ENCODE results near the gene VAMP4.

The VAMP4 gene

DNA sequence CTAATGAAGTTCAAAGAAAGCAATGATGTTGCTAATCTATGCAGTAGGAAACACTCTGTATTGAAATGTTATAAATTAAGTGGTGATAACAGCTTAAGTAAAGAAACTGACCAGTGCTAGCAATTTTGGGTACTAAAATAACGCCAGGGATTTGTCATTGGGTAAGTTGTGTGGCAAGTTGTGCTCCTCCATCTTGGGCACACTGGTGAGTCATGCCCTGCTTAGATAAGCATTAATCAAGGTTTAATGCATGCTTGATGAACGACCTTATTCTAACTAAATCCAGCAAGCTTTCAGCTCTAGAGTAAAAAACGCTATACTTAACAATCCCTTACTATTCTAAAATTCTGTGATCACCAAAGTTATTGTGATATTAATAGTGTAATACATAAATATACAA is 25.2 kb downstream of the VAMP4 start:
- H3K27ac ChIP-seq = no peak overlapping the region
- peaks cover 23% of the 10 kb centered on the region for H3K36me3 ChIP-seq
- H3K4me3 ChIP-seq (ENCODE audit: low read depth in 1 of 2, low read length in 1 of 2) = no peak overlapping the region
- H3K4me1 ChIP-seq (ENCODE audit: control insufficient read depth in 1 of 2, insufficient read depth in 1 of 2, low read depth in 1 of 2, low read length in 1 of 2) = no peaks in the 10 kb centered on the region
- H3K27me3 ChIP-seq = no peaks in the 10 kb centered on the region
- TF ChIP-seq, protein P1, sequence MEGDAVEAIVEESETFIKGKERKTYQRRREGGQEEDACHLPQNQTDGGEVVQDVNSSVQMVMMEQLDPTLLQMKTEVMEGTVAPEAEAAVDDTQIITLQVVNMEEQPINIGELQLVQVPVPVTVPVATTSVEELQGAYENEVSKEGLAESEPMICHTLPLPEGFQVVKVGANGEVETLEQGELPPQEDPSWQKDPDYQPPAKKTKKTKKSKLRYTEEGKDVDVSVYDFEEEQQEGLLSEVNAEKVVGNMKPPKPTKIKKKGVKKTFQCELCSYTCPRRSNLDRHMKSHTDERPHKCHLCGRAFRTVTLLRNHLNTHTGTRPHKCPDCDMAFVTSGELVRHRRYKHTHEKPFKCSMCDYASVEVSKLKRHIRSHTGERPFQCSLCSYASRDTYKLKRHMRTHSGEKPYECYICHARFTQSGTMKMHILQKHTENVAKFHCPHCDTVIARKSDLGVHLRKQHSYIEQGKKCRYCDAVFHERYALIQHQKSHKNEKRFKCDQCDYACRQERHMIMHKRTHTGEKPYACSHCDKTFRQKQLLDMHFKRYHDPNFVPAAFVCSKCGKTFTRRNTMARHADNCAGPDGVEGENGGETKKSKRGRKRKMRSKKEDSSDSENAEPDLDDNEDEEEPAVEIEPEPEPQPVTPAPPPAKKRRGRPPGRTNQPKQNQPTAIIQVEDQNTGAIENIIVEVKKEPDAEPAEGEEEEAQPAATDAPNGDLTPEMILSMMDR (IDR thresholded peaks at IDR 0.05) = no peak
- no peaks in the 10 kb centered on the region for H3K9me3 ChIP-seq

DNA sequence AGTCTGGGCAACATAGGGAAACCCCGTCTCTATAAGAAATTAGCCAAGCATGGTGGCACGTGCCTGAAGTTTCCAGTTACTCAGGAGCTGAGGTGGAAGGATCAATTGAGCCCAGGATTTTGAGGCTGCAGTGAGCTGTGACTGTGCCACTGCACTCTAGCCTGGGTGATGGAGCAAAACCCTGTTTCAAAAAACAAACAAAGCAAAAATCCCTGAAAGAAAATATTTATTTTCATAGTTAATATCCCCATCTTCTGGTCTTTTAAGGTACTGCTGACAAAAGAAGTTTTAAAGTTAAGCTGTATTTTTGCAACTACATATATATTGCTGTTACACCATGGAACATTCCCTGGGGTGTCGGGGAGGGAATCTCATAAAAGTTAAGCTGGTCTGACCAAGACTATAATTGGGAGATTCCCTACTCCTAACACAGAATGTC is 26.0 kb downstream of the VAMP4 start:
- H3K9me3 ChIP-seq = no peaks in the 10 kb centered on the region
- TF ChIP-seq, protein P1 (IDR thresholded peaks at IDR 0.05) = no peak
- H3K27me3 ChIP-seq = no peaks in the 10 kb centered on the region
- peaks cover 23% of the 10 kb centered on the region for H3K36me3 ChIP-seq
- H3K27ac ChIP-seq = no peak overlapping the region
- no peak overlapping the region for H3K4me3 ChIP-seq (ENCODE audit: low read depth in 1 of 2, low read length in 1 of 2)
- no peaks in the 10 kb centered on the region for H3K4me1 ChIP-seq (ENCODE audit: control insufficient read depth in 1 of 2, insufficient read depth in 1 of 2, low read depth in 1 of 2, low read length in 1 of 2)

DNA sequence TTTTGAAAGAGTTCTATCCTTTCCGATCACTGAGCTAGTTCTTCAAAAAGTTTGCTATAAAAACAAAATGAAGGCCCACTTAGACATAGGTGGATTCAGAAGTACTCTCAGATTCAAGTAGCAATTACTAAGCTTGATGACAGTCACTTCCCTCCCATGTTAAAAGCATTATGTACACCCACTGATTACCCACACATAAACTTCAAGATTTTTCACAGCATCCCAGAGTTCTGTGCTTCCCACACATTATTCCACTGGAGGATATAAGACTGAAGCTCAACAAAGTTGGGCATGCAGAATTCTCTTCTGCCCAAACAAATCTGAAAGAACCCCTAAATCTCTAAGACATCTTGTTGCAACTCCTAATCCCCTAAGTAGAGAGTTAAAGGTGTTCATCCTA is 29.5 kb downstream of the VAMP4 start:
- no peaks in the 10 kb centered on the region for H3K9me3 ChIP-seq
- TF ChIP-seq, protein P1 (IDR thresholded peaks at IDR 0.05) = no peak
- peaks cover 36% of the 10 kb centered on the region for H3K36me3 ChIP-seq
- no peak overlapping the region for H3K4me3 ChIP-seq (ENCODE audit: low read depth in 1 of 2, low read length in 1 of 2)
- H3K4me1 ChIP-seq (ENCODE audit: control insufficient read depth in 1 of 2, insufficient read depth in 1 of 2, low read depth in 1 of 2, low read length in 1 of 2) = no peaks in the 10 kb centered on the region
- H3K27ac ChIP-seq = no peak overlapping the region
- no peaks in the 10 kb centered on the region for H3K27me3 ChIP-seq

DNA sequence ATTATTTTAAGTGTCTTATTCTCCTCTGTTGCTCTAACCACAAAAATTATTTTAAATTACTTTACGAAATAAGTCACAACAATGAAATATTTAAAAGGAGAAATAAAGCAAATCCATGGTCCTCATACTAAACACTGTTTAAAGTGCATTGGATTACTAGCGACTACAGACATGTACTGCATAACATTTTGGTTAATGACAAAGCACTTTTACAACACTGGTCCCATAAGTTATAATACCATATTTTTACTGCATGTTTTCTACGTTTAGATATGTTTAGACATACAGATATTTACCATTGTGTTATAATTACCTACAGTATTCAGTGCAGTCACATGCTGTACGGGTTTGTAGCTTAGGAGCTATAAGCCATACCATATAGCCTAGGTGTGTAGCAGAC is 30.2 kb downstream of the VAMP4 start:
- Histone ChIP-seq H3K27me3 (no peaks in the 10 kb centered on the region), H3K4me3 (ENCODE audit: low read depth in 1 of 2, low read length in 1 of 2) (no peak overlapping the region), H3K27ac (no peak overlapping the region), H3K9me3 (no peaks in the 10 kb centered on the region), H3K4me1 (ENCODE audit: control insufficient read depth in 1 of 2, insufficient read depth in 1 of 2, low read depth in 1 of 2, low read length in 1 of 2) (no peaks in the 10 kb centered on the region), H3K36me3 (peaks cover 36% of the 10 kb centered on the region)
- TF ChIP-seq, protein P1 (IDR thresholded peaks at IDR 0.05) = no peak

DNA sequence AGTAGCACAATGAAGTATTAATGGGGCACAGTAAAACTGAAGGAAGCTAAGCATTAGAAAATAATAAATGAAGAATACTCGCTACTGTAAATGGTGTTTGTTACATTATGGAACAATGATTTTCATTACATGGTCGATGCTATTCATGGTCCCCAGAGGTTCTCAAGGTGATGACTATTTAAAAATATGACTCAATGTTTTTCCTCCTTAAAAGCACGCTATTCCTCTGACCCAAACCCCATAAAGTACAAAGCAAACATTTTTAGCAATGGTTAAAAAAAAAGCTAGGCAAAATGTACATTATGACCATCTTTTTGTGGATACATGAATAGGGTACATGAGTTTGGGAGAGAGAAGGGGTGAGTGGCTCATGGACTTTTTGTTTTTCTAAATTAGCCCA is 34.3 kb downstream of the VAMP4 start:
- no peaks in the 10 kb centered on the region for H3K4me1 ChIP-seq (ENCODE audit: control insufficient read depth in 1 of 2, insufficient read depth in 1 of 2, low read depth in 1 of 2, low read length in 1 of 2)
- H3K4me3 ChIP-seq (ENCODE audit: low read depth in 1 of 2, low read length in 1 of 2) = no peak overlapping the region
- H3K27me3 ChIP-seq = no peaks in the 10 kb centered on the region
- TF ChIP-seq, protein P1 (IDR thresholded peaks at IDR 0.05) = no peak
- H3K9me3 ChIP-seq = no peaks in the 10 kb centered on the region
- no peak overlapping the region for H3K27ac ChIP-seq
- peaks cover 33% of the 10 kb centered on the region for H3K36me3 ChIP-seq

DNA sequence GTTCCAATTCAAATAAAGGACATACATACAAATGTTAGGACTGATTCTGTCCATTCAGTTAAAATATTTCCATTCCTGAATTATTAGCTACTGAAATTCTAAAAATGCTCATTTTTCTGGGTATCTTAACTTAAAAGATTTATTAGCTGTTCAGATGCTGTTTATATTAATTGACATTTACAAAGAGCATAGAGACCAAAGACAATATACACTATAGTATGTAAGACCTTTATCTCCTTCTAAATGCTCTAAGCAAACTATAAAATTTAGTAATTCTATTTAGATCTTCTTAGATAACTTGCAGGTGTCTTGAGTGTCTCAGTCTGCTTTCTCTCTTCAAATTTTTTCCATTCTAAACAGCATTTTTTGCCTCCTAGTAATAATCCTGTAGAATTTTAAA is 39.3 kb downstream of the VAMP4 start:
- peaks cover 26% of the 10 kb centered on the region for H3K36me3 ChIP-seq
- H3K27ac ChIP-seq = no peak overlapping the region

More for the DNA sequence above, 39.3 kb downstream of the VAMP4 start:
- no peaks in the 10 kb centered on the region for H3K9me3 ChIP-seq
- H3K4me1 ChIP-seq (ENCODE audit: control insufficient read depth in 1 of 2, insufficient read depth in 1 of 2, low read depth in 1 of 2, low read length in 1 of 2) = no peaks in the 10 kb centered on the region
- no peak overlapping the region for H3K4me3 ChIP-seq (ENCODE audit: low read depth in 1 of 2, low read length in 1 of 2)
- TF ChIP-seq, protein P1 (IDR thresholded peaks at IDR 0.05) = no peak
- H3K27me3 ChIP-seq = no peaks in the 10 kb centered on the region
